ENCODE measurements around the gene TGM3. TPM values are rescaled to one million over a fixed set of nuclear protein-coding genes. Genes with fewer than 3 reads are reported as not detected.
A peak's percentile ranks its signal among the peaks of the same experiment; 100 is the strongest.

Gene TGM3
- total RNA-seq (not detected), polyA plus RNA-seq (not detected)

GRCh38 chr20:2295886-2296515, at the start of gene TGM3:
Gene TGM3, plus strand, starts transcription at chr20:2296001. Its CDS starts 63 bp downstream, at chr20:2296064.
- POLR2A ChIA-PET (ENCODE audit: partially characterized antibody) = no interaction called here
- no peaks in the 10 kb centered on the region for H3K4me1 Mint-ChIP-seq
- no peaks in the 10 kb centered on the region for H3K36me3 ChIP-seq (ENCODE audit: insufficient read depth, low read length)

GRCh38 chr20:2246069-2246491, 49.7 kb upstream of the TGM3 start:
- DNase-seq = no peak
- Mint-ChIP-seq H3K4me3 (no peak overlapping the region), H3K27me3 (peaks cover 7 to 14% of the 10 kb centered on the region in 2 donors), H3K27ac (no peak overlapping the region), H3K36me3 (no peaks in the 10 kb centered on the region), H3K4me1 (no peaks in the 10 kb centered on the region), H3K9me3 (no peaks in the 10 kb centered on the region)
- no peak overlapping the region for H3K4me3 ChIP-seq (ENCODE audit: low read length in 2 of 2)
- H3K36me3 ChIP-seq (ENCODE audit: insufficient read depth, low read length) = no peaks in the 10 kb centered on the region
- no peak overlapping the region for H3K27ac ChIP-seq (ENCODE audit: low read depth, low read length)
- ChIA-PET POLR2A (ENCODE audit: partially characterized antibody) (no interaction called here), CTCF (ENCODE audit: partially characterized antibody) (no interaction called here)
- no peaks in the 10 kb centered on the region for H3K9me3 ChIP-seq (ENCODE audit: control insufficient read depth in 1 of 2, low read length in 2 of 2)
- no peaks in the 10 kb centered on the region for H3K4me1 ChIP-seq (ENCODE audit: insufficient read depth, low read length)
- no peaks in the 10 kb centered on the region for H3K27me3 ChIP-seq (ENCODE audit: insufficient read depth, low read length)
- intact Hi-C loops (cut with micrococcal nuclease) = no loop called here

More at GRCh38 chr20:2295886-2296515, at the start of gene TGM3:
- Histone ChIP-seq H3K9me3 (ENCODE audit: control insufficient read depth in 1 of 2, low read length in 2 of 2) (no peaks in the 10 kb centered on the region), H3K27me3 (ENCODE audit: insufficient read depth, low read length) (no peaks in the 10 kb centered on the region), H3K27ac (ENCODE audit: low read depth, low read length) (no peak within 1 kb of the TSS), H3K4me1 (ENCODE audit: insufficient read depth, low read length) (no peaks in the 10 kb centered on the region), H3K4me3 (ENCODE audit: low read length in 2 of 2) (no peak within 1 kb of the TSS)
- no peak within 1 kb of the TSS for H3K27ac Mint-ChIP-seq
- no peaks in the 10 kb centered on the region for H3K36me3 Mint-ChIP-seq
- H3K4me3 Mint-ChIP-seq = no peak within 1 kb of the TSS
- H3K27me3 Mint-ChIP-seq = peaks cover 3 to 7% of the 10 kb centered on the region in 2 donors
- DNase-seq = no peak
- CTCF ChIA-PET (ENCODE audit: partially characterized antibody) = interaction anchor here (1.6 kb wide), 1 partner anchor 88 kb away, joined by 4 read pairs; no protein-coding TSS in a partner anchor
- intact Hi-C loops (cut with micrococcal nuclease) = no loop called here
- peaks cover 0 to 1% (median 0%) of the 10 kb centered on the region in 8 donors for H3K9me3 Mint-ChIP-seq

GRCh38 chr20:2248837-2249236, 47.0 kb upstream of the TGM3 start:
- ChIA-PET CTCF (ENCODE audit: partially characterized antibody) (no interaction called here), POLR2A (ENCODE audit: partially characterized antibody) (no interaction called here)
- Histone ChIP-seq H3K4me1 (ENCODE audit: insufficient read depth, low read length) (no peaks in the 10 kb centered on the region), H3K27me3 (ENCODE audit: insufficient read depth, low read length) (no peaks in the 10 kb centered on the region), H3K4me3 (ENCODE audit: low read length in 2 of 2) (no peak overlapping the region), H3K36me3 (ENCODE audit: insufficient read depth, low read length) (no peaks in the 10 kb centered on the region), H3K9me3 (ENCODE audit: control insufficient read depth in 1 of 2, low read length in 2 of 2) (no peaks in the 10 kb centered on the region), H3K27ac (ENCODE audit: low read depth, low read length) (no peak overlapping the region)
- Mint-ChIP-seq H3K9me3 (no peaks in the 10 kb centered on the region), H3K4me1 (no peaks in the 10 kb centered on the region), H3K36me3 (no peaks in the 10 kb centered on the region), H3K4me3 (no peak overlapping the region), H3K27me3 (peaks cover 9 to 13% of the 10 kb centered on the region in 2 donors), H3K27ac (no peak overlapping the region)
- intact Hi-C loops (cut with micrococcal nuclease) = no loop called here
- DNase-seq = no peak

- H3K36me3 Mint-ChIP-seq = no peaks in the 10 kb centered on the region
- H3K27me3 Mint-ChIP-seq = peaks cover 15 to 17% of the 10 kb centered on the region in 2 donors
- Histone ChIP-seq H3K27me3 (ENCODE audit: insufficient read depth, low read length) (no peaks in the 10 kb centered on the region), H3K27ac (ENCODE audit: low read depth, low read length) (no peak overlapping the region), H3K4me3 (ENCODE audit: low read length in 2 of 2) (no peak overlapping the region), H3K4me1 (ENCODE audit: insufficient read depth, low read length) (no peaks in the 10 kb centered on the region), H3K36me3 (ENCODE audit: insufficient read depth, low read length) (no peaks in the 10 kb centered on the region), H3K9me3 (ENCODE audit: control insufficient read depth in 1 of 2, low read length in 2 of 2) (no peaks in the 10 kb centered on the region)
- intact Hi-C loops (cut with micrococcal nuclease) = no loop called here
- no peak for DNase-seq
- no peaks in the 10 kb centered on the region for H3K9me3 Mint-ChIP-seq
- POLR2A ChIA-PET (ENCODE audit: partially characterized antibody) = no interaction called here
- no peaks in the 10 kb centered on the region for H3K4me1 Mint-ChIP-seq
- no peak overlapping the region for H3K4me3 Mint-ChIP-seq
- H3K27ac Mint-ChIP-seq = peak overlapping the region in 1 of 7 donors; percentile 69
- CTCF ChIA-PET (ENCODE audit: partially characterized antibody) = interaction anchor here (1.1 kb wide), 1 partner anchor 10 kb away, joined by 3 read pairs; no protein-coding TSS in a partner anchor
Observed at GRCh38 chr20:2249935-2250334, 45.9 kb upstream of the TGM3 start.

- Mint-ChIP-seq H3K4me3 (no peak overlapping the region), H3K9me3 (no peaks in the 10 kb centered on the region), H3K27ac (no peak overlapping the region), H3K4me1 (peaks cover 0 to 6% (median 4%) of the 10 kb centered on the region in 4 donors), H3K27me3 (peaks cover 12 to 20% of the 10 kb centered on the region in 2 donors), H3K36me3 (no peaks in the 10 kb centered on the region)
- Histone ChIP-seq H3K27me3 (ENCODE audit: insufficient read depth, low read length) (no peaks in the 10 kb centered on the region), H3K4me3 (ENCODE audit: low read length in 2 of 2) (no peak overlapping the region), H3K4me1 (ENCODE audit: insufficient read depth, low read length) (no peaks in the 10 kb centered on the region), H3K27ac (ENCODE audit: low read depth, low read length) (no peak overlapping the region), H3K36me3 (ENCODE audit: insufficient read depth, low read length) (no peaks in the 10 kb centered on the region), H3K9me3 (ENCODE audit: control insufficient read depth in 1 of 2, low read length in 2 of 2) (no peaks in the 10 kb centered on the region)
- DNase-seq = no peak
- ChIA-PET POLR2A (ENCODE audit: partially characterized antibody) (no interaction called here), CTCF (ENCODE audit: partially characterized antibody) (no interaction called here)
- intact Hi-C loops (cut with micrococcal nuclease) = no loop called here
Observed at GRCh38 chr20:2252419-2252997, 43.3 kb upstream of the TGM3 start.

GRCh38 chr20:2253256-2253655, 42.5 kb upstream of the TGM3 start:
- H3K36me3 ChIP-seq (ENCODE audit: insufficient read depth, low read length) = no peaks in the 10 kb centered on the region
- Mint-ChIP-seq H3K36me3 (no peaks in the 10 kb centered on the region), H3K27ac (no peak overlapping the region), H3K9me3 (no peaks in the 10 kb centered on the region), H3K4me3 (peak overlapping the region in 1 of 8 donors; percentile 28), H3K27me3 (peaks cover 9 to 22% of the 10 kb centered on the region in 2 donors), H3K4me1 (peaks cover 0 to 6% (median 4%) of the 10 kb centered on the region in 4 donors)
- H3K27ac ChIP-seq (ENCODE audit: low read depth, low read length) = no peak overlapping the region
- DNase-seq = no peak
- intact Hi-C loops (cut with micrococcal nuclease) = no loop called here
- ChIA-PET POLR2A (ENCODE audit: partially characterized antibody) (no interaction called here), CTCF (ENCODE audit: partially characterized antibody) (no interaction called here)
- no peaks in the 10 kb centered on the region for H3K9me3 ChIP-seq (ENCODE audit: control insufficient read depth in 1 of 2, low read length in 2 of 2)
- no peak overlapping the region for H3K4me3 ChIP-seq (ENCODE audit: low read length in 2 of 2)
- no peaks in the 10 kb centered on the region for H3K4me1 ChIP-seq (ENCODE audit: insufficient read depth, low read length)
- no peaks in the 10 kb centered on the region for H3K27me3 ChIP-seq (ENCODE audit: insufficient read depth, low read length)

GRCh38 chr20:2254333-2254732, 41.5 kb upstream of the TGM3 start:
- Mint-ChIP-seq H3K36me3 (no peaks in the 10 kb centered on the region), H3K4me3 (no peak overlapping the region), H3K4me1 (peaks cover 0 to 6% (median 4%) of the 10 kb centered on the region in 4 donors), H3K9me3 (no peaks in the 10 kb centered on the region), H3K27me3 (peaks cover 6 to 25% of the 10 kb centered on the region in 2 donors), H3K27ac (no peak overlapping the region)
- ChIA-PET POLR2A (ENCODE audit: partially characterized antibody) (no interaction called here), CTCF (ENCODE audit: partially characterized antibody) (no interaction called here)
- Histone ChIP-seq H3K27ac (ENCODE audit: low read depth, low read length) (no peak overlapping the region), H3K9me3 (ENCODE audit: control insufficient read depth in 1 of 2, low read length in 2 of 2) (no peaks in the 10 kb centered on the region), H3K36me3 (ENCODE audit: insufficient read depth, low read length) (no peaks in the 10 kb centered on the region), H3K4me1 (ENCODE audit: insufficient read depth, low read length) (no peaks in the 10 kb centered on the region), H3K27me3 (ENCODE audit: insufficient read depth, low read length) (no peaks in the 10 kb centered on the region), H3K4me3 (ENCODE audit: low read length in 2 of 2) (no peak overlapping the region)
- DNase-seq = no peak
- intact Hi-C loops (cut with micrococcal nuclease) = no loop called here
